K562 (cell line): ENCODE data around the gene CXCL17. TPM values are rescaled to one million over a fixed set of nuclear protein-coding genes. Genes with fewer than 3 reads are reported as not detected.

Experiments used
- ATAC-seq: fragments of 200-7000 bp; cut with Tn5 transposase; 3 replicates; pipeline ENCODE4 v1.9.1; 2020; ENCODE audit warnings: moderate library complexity
- BruUV-seq: library from RNA; stranded (reverse); fragments of 400-500 nt; replicated peaks from 2 replicates; lab custom pipeline; 2021; lab: Mats Ljungman, UMichigan
- CTCF ChIA-PET: fragments of 300-600 bp; formaldehyde crosslinking; extraction: SDS; loops from one replicate; lab custom pipeline; 2021; ENCODE audit warnings: low intra/inter-chr PET ratio; lab: Yijun Ruan, JAX
- POLR2A ChIA-PET: fragments of 300-600, 350-650 bp; sonication (Branson Sonifier 250); formaldehyde crosslinking; extraction: SDS; loops from one replicate; lab custom pipeline; 2021; ENCODE audit warnings: antibody characterized with exemption, inconsistent platforms; lab: Yijun Ruan, JAX
- DNase-seq, 4 experiments: peaks; one replicate each; pipeline versions ENCODE4 v3.0.0 to v3.0.0-alpha.2; 2011 to 2018; ENCODE audit warnings: low spot score in 3 of 4, mixed read lengths in 3 of 4; ENCODE audit errors: extremely low read depth in 1 of 4
- FAIRE-seq: peaks from 2 replicates; lab custom pipeline; 2011; peaks lifted over from hg19 to GRCh38; lab: Jason Lieb, UNC
- H2AFZ ChIP-seq: 2 replicates; pipeline ENCODE4 v1.6.0; 2011; ENCODE audit warnings: low read depth, low read length, control low read depth, inconsistent platforms
- H3K27ac ChIP-seq: fragments of 200-600 bp; 3 replicates; pipeline ENCODE4 v1.8.0; 2011; ENCODE audit warnings: low read depth, mild to moderate bottlenecking, control low read depth, inconsistent platforms, low read length, moderate library complexity, mixed read lengths; ENCODE audit errors: extremely low read depth
- H3K27me3 ChIP-seq, 2 experiments: fragments of 300-600 bp in 1 of 2; 2 replicates in 1 of 2; 3 replicates in 1 of 2; pipeline versions ENCODE4 v1.6.0 to v1.8.0; 2011; ENCODE audit warnings: inconsistent platforms in 2 of 2, low read length in 2 of 2, mild to moderate bottlenecking in 1 of 2, mixed read lengths in 1 of 2, moderate library complexity in 1 of 2; ENCODE audit not compliant: control insufficient read depth in 2 of 2, insufficient read depth in 2 of 2
- H3K36me3 ChIP-seq: fragments of 300-600 bp; 3 replicates; pipeline ENCODE4 v1.8.0; 2011; ENCODE audit warnings: mild to moderate bottlenecking, low read length, inconsistent platforms; ENCODE audit not compliant: control insufficient read depth, insufficient read depth
- H3K4me1 ChIP-seq, 2 experiments: fragments of 200-600 bp in 1 of 2; replicated peaks in 1 of 2; 2 replicates in 1 of 2; 3 replicates in 1 of 2; pipeline versions ENCODE4 v1.5.1 to v1.8.0; 2011; ENCODE audit warnings: inconsistent platforms in 2 of 2, low read length in 2 of 2, mild to moderate bottlenecking in 1 of 2, mixed read lengths in 1 of 2, moderate library complexity in 1 of 2; ENCODE audit not compliant: control insufficient read depth in 2 of 2, insufficient read depth in 2 of 2
- H3K4me2 ChIP-seq: 2 replicates; pipeline ENCODE4 v1.6.1; 2011; ENCODE audit warnings: low read length, control low read depth, inconsistent platforms, mixed read lengths; ENCODE audit not compliant: insufficient read depth
- H3K4me3 ChIP-seq: fragments of 200-600 bp; sonication (generic), shearing (Covaris generic); 2 replicates; pipeline ENCODE4 v1.5.1; 2016; ENCODE audit warnings: control low read depth, inconsistent platforms
- H3K79me2 ChIP-seq: fragments of 200-600 bp; 3 replicates; pipeline ENCODE4 v1.8.0; 2011; ENCODE audit warnings: low read length, inconsistent platforms; ENCODE audit not compliant: control insufficient read depth, insufficient read depth
- H3K9ac ChIP-seq, 2 experiments: 2 replicates each; pipeline versions ENCODE4 v1.6.0 to v1.6.1; 2011; ENCODE audit warnings: low read depth in 2 of 2, low read length in 2 of 2, control low read depth in 1 of 2, inconsistent platforms in 1 of 2, mild to moderate bottlenecking in 1 of 2, mixed read lengths in 1 of 2; ENCODE audit not compliant: insufficient read depth in 1 of 2
- H3K9me1 ChIP-seq: one replicate; pipeline ENCODE4 v1.6.0; 2011; ENCODE audit warnings: inconsistent platforms, mild to moderate bottlenecking, low read length, moderate library complexity; ENCODE audit not compliant: control insufficient read depth, insufficient read depth
- H3K9me3 ChIP-seq: replicated peaks from 2 replicates; pipeline ENCODE4 v1.5.1; 2011; ENCODE audit warnings: low read depth, low read length, inconsistent platforms; ENCODE audit not compliant: control insufficient read depth, insufficient read depth
- H4K20me1 ChIP-seq: replicated peaks from 2 replicates; pipeline ENCODE4 v1.6.1; 2011; ENCODE audit warnings: low read length, inconsistent platforms, mixed read lengths; ENCODE audit not compliant: control insufficient read depth, insufficient read depth
- ETV6 ChIP-seq, 3 experiments: fragments of 150-350 bp in 1 of 3; sonication (generic) in 1 of 3; formaldehyde crosslinking in 1 of 3; IDR thresholded peaks; 2 replicates each; pipeline versions ENCODE4 v1.6.1 to v1.8.0; 2014 to 2022; ENCODE audit warnings: borderline replicate concordance in 2 of 3, low read depth in 2 of 3, antibody characterized with exemption in 1 of 3, low read length in 1 of 3, mild to moderate bottlenecking in 1 of 3, missing genetic modification reagents in 1 of 3
- HCFC1 ChIP-seq: IDR thresholded peaks from 2 replicates; pipeline ENCODE4 v1.6.1; 2012; ENCODE audit warnings: low read depth, low read length, improper control_type of control experiment
- HNRNPLL ChIP-seq: fragments of 200-400 bp; formaldehyde crosslinking; IDR thresholded peaks from 2 replicates; pipeline ENCODE4 v1.6.1; 2017; ENCODE audit warnings: low read length, low read depth, mild to moderate bottlenecking; ENCODE audit not compliant: poor library complexity, severe bottlenecking
- MCM3 ChIP-seq: fragments of 450-650 bp; IDR thresholded peaks from 2 replicates; pipeline ENCODE4 v1.6.1; 2016
- RCOR1 ChIP-seq, 2 experiments: IDR thresholded peaks; 2 replicates each; pipeline ENCODE4 v1.6.1; 2012; ENCODE audit warnings: low read depth in 2 of 2, low read length in 2 of 2, borderline replicate concordance in 1 of 2, improper control_type of control experiment in 1 of 2
- YY1 ChIP-seq, 3 experiments: IDR thresholded peaks; 2 replicates each; pipeline ENCODE4 v1.6.1; 2011; ENCODE audit warnings: low read length in 2 of 3, mild to moderate bottlenecking in 2 of 3, moderate library complexity in 2 of 3, borderline replicate concordance in 1 of 3, control low read depth in 1 of 3, low read depth in 1 of 3; ENCODE audit not compliant: insufficient read depth in 3 of 3, insufficient replicate concordance in 2 of 3, control insufficient read depth in 1 of 3, insufficient read length in 1 of 3; ENCODE audit errors: extremely low read depth in 1 of 3
- ZNF124 ChIP-seq: sonication (generic); formaldehyde crosslinking; IDR thresholded peaks from 2 replicates; pipeline ENCODE4 v1.8.1; 2022; ENCODE audit warnings: missing genetic modification reagents
- ZNF41 ChIP-seq: fragments of 250-450 bp; sonication (Bioruptor Pico); conservative IDR thresholded peaks from 2 replicates; pipeline ENCODE4 v1.4.0; 2020; ENCODE audit warnings: mild to moderate bottlenecking
- WGBS: fragments of 100-300 bp; shearing (Covaris generic); methylation state at CpG from one replicate; pipeline ENCODE4 v1.1.6; 2016; ENCODE audit warnings: low coverage, mixed read lengths; ENCODE audit not compliant: insufficient coverage; ENCODE audit errors: missing lambda C conversion rate; 5-methylcytosine and 5-hydroxymethylcytosine counted together
- in situ Hi-C: fragments of 300-500 bp; cut with MboI; formaldehyde crosslinking; loops from 4 replicates; pipeline ENCODE4 v1.15.0; 2018; ENCODE audit warnings: inconsistent platforms, mixed read lengths
- intact Hi-C: fragments of 100-400 bp; cut with micrococcal nuclease; formaldehyde crosslinking; loops from 2 replicates; pipeline ENCODE4 v1.14.2; 2022
- polyA plus RNA-seq, 8 experiments: library from polyadenylated mRNA; depleted of rRNA in 4 of 8; stranded (reverse) in 5 of 8; unstranded in 3 of 8; fragments of >200 nt; fragmentation: Nextera tagmentation in 2 of 8; fragmentation: Illumina TruSeq in 1 of 8; extraction: Ambion mirVana in 2 of 8; extraction: Trizol in 1 of 8; gene quantifications; 2 replicates each; pipeline versions ENCODE4 v1.2.1 to v1.2.3, GENCODE V29; 2011 to 2014; ENCODE audit warnings: inconsistent platforms in 1 of 8, missing spikeins in 1 of 8
- total RNA-seq, 7 experiments: library from RNA; depleted of rRNA in 6 of 7; stranded (reverse); fragments of >200 nt in 6 of 7; fragmentation: Illumina TruSeq in 2 of 7; extraction: Trizol in 2 of 7; gene quantifications; 2 replicates each; pipeline versions ENCODE4 v1.2.1 to v1.2.3, GENCODE V29; 2011 to 2021; ENCODE audit warnings: low replicate concordance in 1 of 7

The CXCL17 gene
- total and polyA plus RNA-seq, 9 of the 15 experiments (the other 6 are each of a cell fraction or from before 2014, with no cell fraction given): 0.10 to 0.15 TPM; not detected in 7

GRCh38 chr19:42480335-42481095 is 37.8 kb upstream of the CXCL17 start (continued):
- TF ChIP-seq RCOR1 (IDR thresholded peaks at IDR 0.05; ENCODE audit: borderline replicate concordance in 1 of 2, low read depth in 2 of 2, low read length in 2 of 2) (peak in 1 of 2 experiments; percentile 71; a peak in 2 of 4 replicates), ETV6 (IDR thresholded peaks at IDR 0.05; ENCODE audit: borderline replicate concordance in 1 of 2, low read depth in 2 of 2, low read length in 1 of 2) (peak; percentile 59 to 79; a peak in 2 of 4 replicates), ETV6 (CRISPR knock-in tag; IDR thresholded peaks at IDR 0.05; ENCODE audit: borderline replicate concordance) (no peak)

GRCh38 chr19:42479736-42480135 is 37.0 kb upstream of the CXCL17 start:
- Histone ChIP-seq H3K9me3 (no peaks in the 10 kb centered on the region), H3K9ac (no peak overlapping the region), H2AFZ (no peak overlapping the region), H3K4me2 (no peak overlapping the region), H3K36me3 (no peaks in the 10 kb centered on the region), H3K79me2 (no peaks in the 10 kb centered on the region), H4K20me1 (no peaks in the 10 kb centered on the region), H3K4me1 (no peaks in the 10 kb centered on the region), H3K27me3 (peaks cover 4 to 5% of the 10 kb centered on the region in 2 experiments; a peak in 2 of 5 replicates), H3K4me3 (no peak overlapping the region)
- BruUV-seq: no TSS peak
- WGBS: 1% methylated on average over 9 of the region's 9 CpGs
- in situ Hi-C loops: no loop called here
- FAIRE-seq: no peak
- CTCF ChIA-PET: no interaction called here
- POLR2A ChIA-PET: interaction anchor here (1.0 kb wide), 1 partner anchor 13 kb away, joined by 3 read pairs; no protein-coding TSS in a partner anchor
- TF ChIP-seq HNRNPLL (no peak), YY1 (IDR thresholded peaks at IDR 0.05; ENCODE audit: borderline replicate concordance in 1 of 3, control insufficient read depth in 1 of 3, extremely low read depth in 1 of 3, insufficient read depth in 3 of 3, insufficient read length in 1 of 3, insufficient replicate concordance in 2 of 3, low read depth in 1 of 3, low read length in 2 of 3) (no peak), HCFC1 (no peak), ZNF124 (no peak), MCM3 (no peak), ZNF41 (CRISPR knock-in tag) (no peak)
- TF ChIP-seq, all 486 proteins: peak for 0
- H3K9me1 ChIP-seq: no peaks in the 10 kb centered on the region
- no peak for DNase-seq
- intact Hi-C loops: no loop called here
- no peak overlapping the region for H3K27ac ChIP-seq
- no peak for ATAC-seq
